Measurements from ENCODE around the gene TRIAP1.
"Not testable (repeated sequence)": the region's sequence is repeated elsewhere in the genome, so short reads cannot be mapped to it uniquely, and the experiment has no call there.

TRIAP1 gene

DNA sequence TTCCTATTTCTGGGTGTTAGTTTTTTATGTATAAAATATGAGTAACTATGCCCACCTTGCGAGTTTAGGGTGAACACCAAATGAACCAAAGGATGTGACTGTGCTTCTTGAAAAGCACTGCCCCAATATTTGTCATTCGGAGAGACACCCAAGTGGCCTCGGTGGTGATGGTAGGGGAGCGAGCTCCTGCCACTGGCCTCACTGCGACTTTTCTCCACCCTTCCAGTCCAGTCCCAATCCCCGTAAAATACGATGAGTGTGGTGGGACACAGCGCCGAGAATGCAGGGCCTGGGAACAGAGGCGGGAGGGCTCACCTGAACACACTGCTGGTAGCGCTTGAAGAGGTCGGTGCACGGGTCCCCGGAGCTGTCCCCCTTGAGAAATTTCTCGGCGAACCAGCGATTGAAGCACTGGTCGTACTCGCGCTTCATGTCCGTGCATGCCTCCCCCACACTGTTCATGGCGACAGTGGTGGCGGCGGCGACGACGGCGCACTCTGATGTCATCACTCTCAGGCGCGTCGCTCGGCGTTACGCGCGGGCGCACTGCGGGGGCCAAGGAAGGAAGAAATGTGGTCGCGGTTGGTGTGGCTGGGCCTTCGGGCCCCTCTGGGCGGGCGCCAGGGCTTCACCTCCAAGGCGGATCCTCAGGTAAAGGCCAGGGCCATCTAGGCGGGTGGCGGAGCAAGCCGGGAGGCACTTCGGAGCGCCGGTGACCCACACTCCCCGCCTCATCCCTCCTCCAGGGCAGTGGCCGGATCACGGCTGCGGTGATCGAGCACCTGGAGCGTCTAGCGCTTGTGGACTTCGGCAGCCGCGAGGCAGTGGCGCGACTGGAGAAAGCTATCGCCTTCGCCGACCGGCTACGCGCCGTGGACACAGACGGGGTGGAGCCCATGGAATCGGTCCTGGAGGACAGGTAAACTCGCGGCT lies at the start of gene TRIAP1, which contains the start of gene GATC:
TRIAP1 (minus strand) TSS at position 474 of the 933 bp plus-strand sequence; CDS start at position 462, 12 bp downstream.
GATC (plus strand) TSS at position 534 of the 933 bp plus-strand sequence; CDS start at position 571, 37 bp downstream.
- peak; percentile 75 for DNase-seq

DNA sequence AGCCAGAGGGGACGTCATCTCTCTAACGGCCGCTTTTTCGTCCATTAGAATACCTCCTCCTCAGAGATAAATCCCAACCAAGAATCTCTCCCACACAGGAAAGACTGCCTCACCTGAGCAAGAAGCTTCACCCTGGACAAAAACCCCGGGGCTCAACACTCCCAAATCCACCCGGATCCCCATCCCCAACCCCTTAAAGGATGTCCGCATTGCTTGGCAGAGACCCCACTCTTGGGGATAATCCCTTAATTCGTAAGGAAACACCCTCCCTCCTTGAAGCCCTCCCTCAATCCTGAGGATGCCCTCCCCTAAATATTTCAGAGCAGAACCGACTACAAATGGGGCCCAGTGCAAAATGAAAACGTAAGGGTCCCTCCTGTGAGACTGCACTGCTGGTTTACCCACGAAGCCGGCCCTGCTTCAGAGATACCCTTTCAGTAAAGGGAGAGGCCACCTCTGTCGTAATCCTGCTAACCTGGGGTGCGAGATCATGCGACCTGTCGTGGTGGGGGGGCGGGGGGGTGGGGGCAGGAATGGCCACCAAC lies 49.1 kb upstream of the TRIAP1 start:
- DNase-seq, result peak; percentile 28

DNA sequence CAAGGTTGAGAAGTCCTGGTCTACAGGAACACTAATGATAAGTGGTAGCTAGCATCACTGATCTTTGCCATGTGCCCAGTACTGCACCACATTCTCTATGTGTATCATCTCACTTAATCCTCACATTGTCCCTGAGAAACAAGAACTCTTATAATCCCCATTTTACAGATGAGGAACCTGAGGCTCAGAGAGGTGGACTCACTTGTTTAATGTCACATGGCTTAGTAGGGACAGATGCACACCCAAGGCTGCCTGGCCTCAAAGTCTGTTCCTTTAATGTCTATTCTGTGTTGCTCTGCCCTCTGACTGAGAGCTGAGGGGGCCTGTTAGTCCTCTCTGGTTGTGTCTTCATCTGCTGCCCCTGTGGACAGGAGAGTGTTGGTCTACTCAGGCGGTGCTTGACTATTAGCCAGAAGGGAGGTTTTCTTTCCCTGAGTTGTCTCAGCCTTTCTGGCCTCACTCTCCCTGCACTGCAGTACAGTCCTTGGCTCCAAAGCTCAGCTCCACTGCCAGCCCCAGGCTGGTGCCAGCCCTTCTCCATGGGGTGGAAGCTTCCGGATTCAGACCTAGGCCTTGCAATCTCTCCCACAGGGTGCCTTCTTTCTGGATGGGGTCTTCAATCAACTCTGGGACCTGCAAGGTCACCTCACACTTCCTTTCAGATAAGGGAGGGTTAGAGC lies 44.8 kb upstream of the TRIAP1 start:
- DNase-seq, result no peak

DNA sequence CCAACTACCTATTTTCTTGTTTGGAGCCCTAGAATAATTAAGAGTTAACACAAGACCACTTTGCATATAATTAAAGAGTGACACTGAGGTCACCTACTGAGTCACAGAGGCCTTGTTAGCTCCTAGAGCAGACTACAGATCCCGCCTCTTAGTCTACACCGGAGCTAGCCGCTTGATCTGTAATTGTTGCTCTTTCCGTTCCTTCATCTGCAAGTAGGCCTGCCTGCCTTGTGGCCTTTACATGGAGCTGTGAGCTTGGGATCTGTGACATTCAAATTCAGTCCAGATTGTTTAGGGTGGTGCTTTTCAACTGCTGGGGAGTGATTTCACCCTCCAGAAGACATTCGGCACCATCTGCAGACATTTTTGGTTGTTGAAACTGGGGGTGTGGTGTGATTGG lies 44.1 kb upstream of the TRIAP1 start:
- DNase-seq, result no peak

DNA sequence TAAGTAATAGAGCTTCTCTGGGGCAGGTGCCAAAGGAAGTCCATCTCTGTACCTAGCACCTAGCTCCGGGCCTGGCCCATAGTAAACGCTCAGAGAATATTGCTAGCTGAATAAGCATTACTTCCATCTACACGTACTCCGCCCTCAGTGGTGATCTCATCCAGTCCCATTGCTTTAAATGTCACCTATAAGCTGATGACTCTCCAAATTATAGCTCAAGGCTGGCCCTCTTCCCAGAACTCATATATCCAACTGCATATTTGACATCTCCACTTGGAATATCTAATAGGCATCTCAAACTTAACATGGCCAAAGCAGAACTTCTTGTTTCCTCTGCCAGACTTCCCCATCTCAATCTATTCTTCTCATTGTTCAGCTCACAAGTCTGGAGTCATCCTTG lies 42.8 kb upstream of the TRIAP1 start:
- no peak for DNase-seq

DNA sequence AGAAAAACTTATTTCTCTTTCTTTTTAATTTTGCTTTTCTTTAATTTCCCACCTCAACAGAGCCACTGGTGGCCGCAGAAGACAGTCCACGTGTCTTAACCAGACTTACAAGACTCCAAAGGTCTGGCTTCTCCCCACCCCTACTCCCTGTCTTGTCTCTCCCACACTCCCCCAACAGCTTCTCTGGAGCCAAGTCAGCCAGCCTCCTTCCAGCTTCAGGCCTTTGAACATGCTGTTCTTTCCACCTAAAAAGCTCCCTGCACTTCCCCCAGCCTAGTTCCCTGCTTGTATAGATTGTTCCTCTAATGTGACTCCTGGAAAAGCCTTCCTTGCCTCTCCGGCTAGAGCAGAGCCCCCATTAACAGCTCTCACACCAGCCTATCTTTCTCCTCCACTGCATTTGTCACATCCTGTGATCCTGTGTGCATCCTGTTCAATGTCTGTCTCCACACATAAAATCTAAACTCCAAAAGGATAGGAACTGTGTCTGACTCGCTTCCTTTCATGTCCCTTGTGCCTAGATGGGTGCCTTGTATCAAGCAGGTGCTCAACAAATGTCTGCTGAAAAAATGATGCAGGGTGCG lies 42.0 kb upstream of the TRIAP1 start:
- DNase-seq, result no peak

DNA sequence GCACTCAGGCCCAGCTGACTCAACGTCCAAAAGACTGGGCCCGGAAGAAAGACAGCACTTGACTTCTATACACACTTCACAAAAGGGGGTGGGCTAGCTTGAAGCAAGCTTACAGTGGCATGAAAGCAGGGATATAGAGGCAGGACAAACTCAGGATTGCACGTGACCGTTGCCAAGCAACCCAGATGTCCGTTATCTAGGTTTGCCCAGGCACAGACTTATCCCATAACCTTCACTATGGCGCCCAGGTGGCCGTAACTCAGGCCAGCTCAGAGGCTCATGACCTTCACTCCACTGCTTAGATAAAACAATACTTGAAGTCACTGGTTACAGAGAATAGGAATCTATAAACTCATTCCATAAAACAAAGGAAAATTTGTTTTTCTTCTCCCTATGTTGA lies 41.4 kb upstream of the TRIAP1 start:
- not testable (repeated sequence) for DNase-seq

DNA sequence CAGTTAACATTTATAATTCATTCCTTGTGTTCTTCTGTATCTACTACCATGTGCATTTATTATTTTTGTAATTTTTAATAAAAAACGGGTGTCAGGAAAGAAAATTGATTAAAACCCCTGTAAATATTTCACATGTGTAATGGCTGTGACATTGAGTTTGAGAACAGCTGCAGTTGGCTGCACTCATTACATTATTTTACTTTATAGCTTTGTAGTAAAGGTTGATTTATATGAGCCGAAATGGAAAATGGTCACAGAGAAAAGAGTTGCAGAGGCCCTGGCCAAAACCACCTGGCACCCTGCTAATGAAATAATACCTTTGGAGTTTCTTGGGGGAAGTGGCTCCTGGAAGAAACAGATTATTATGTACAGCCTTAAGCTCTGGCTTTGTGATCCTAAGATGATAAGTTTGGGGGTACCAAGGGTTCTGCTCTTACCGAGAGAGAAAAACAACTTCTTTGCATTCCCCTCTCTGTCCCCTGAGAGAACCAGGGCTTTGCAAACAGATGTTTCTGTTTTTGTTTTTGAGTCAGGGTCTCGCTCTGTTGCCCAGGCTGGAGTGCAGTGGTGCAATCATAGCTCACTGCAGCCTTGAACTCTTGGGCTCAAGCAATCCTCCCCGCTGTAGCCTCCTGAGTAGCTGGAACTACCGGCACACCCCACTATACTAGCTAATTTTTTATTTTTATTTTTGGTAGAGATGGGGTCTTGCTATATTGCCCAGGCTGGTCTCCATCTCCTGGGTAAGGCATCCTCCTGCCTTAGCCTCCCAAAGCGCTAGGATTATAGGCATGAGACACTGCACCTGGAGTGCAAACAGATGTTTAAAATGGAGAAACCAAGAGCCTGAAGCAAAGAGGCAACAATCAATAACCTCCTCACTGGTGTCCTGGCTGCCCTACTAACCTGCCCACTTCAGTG lies 40.0 kb upstream of the TRIAP1 start:
- no peak for DNase-seq

DNA sequence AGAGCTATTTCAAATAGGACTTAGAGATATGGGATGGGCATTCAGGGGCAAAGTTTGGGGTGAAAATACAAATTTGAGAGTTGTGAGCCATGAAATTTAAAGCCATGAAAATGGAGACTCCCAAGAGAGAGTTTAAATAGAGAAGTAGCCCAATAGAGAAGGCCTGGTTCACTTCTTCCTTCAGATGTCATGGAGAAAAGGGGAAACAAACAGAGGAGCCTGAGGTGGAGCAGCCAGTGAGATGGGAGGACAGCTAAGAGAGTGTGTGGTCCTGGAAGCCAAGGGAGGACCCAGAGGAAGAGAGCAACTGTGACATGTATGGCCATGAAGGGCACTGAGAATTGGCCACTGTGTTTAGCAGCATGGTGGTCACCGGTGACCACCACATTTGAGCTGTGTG lies 37.4 kb upstream of the TRIAP1 start:
- no peak for DNase-seq

DNA sequence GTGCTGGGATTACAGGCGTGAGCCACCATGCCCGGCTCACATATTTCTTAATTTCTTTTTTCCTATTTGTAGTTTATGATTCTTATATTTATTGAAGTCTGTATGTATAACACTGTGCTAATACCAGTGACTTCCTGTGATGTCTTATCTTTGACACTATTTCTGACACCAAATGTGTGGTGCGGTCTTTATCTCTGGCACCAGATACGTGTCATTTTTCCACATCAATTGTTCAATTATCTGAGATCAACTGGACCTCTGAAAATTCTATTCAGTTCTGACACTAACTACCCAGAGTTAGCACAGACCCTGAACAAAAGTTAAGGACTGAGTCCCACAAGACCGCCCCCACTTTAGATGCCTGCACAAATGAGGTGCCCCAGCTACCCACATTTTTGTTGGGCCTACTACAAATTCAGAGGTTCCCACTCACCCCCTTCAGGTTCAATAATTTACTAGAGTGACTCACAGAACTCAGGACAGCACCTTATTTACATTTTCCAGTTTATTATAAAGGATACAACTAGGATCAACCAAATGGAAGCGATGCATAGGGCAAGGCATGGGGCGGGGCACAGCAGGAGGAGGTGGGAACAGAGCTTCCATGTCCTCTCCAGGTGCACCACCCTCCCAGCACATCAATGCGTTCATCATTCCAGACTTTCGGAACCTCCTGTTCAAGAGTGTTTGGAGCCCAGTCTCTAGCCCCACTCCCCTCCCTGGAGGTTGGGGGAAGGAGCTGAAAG lies 35.0 kb upstream of the TRIAP1 start:
- DNase-seq, result no peak

DNA sequence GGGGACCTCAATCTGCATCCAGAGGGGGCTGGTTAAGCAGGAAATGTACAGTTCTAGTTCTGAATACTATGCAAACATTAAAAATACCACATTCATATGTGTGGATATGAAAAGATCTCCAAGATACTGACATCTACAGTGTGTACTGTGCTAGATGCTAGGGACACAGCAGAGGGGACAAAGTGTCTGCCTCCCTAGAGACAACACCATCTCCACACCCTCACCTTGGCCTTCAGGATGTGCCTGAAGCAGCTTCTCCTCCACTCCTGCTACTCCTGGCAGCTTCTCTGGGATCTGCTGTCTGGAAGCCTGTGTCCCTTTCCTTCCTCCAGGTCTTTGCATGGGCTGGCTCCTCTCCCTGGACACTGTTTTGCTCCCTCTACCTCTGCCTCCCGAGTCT lies 34.0 kb upstream of the TRIAP1 start:
- DNase-seq, result no peak

DNA sequence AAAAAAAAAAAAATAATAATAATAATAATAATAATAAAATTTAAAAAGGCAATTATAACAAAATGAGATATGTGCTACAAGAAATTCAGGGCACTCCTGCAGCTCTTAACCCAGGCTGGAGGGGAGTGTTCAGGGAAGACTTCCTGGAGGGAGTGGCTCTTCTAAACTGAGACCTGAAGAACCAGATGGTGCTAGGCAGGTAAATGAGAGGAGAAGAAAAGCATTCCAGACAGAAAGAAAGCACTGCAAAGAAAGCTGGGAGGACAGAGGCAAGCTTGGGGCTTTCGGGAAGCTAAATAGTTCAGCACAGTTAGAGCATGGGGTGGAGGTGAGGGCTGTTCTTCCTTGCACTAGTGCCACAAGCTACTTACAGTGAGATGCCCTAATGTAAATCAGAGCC lies 33.3 kb upstream of the TRIAP1 start:
- DNase-seq, result no peak

DNA sequence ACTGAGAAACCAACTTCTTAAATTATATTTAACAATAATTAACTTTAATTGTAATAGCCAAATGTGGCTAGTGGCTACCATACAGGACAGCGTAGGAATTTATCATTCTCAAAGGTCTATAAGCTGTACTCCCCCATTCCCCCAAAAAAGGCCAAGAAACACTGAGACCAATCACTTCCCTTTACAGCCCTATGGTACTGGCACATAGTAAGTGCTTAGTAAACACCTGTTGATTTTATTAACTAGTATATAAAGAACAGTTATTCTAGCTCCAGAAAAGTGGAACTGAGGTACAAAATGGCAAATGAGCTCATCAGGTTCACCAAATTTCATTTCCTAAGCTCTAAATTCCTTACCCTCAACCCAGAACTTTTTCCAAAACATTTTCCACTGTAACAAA lies 29.5 kb upstream of the TRIAP1 start:
- no peak for DNase-seq

DNA sequence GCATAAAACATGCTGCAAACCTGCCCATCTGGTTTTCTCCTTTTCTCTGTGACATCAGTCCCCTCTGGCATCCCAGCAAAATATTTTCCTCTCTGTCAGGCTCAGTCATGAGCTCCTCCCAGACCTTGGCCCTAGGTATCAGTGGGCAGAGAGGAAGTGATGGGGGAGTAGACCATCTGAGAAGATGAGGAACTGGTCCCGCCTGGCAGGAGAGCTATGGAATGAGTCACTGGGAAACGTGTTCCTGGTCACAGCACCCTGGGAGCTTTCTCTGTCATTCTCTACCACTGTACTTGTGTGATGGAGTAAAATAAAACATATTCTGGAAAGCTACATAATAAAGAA lies 28.4 kb upstream of the TRIAP1 start:
- no peak for DNase-seq

DNA sequence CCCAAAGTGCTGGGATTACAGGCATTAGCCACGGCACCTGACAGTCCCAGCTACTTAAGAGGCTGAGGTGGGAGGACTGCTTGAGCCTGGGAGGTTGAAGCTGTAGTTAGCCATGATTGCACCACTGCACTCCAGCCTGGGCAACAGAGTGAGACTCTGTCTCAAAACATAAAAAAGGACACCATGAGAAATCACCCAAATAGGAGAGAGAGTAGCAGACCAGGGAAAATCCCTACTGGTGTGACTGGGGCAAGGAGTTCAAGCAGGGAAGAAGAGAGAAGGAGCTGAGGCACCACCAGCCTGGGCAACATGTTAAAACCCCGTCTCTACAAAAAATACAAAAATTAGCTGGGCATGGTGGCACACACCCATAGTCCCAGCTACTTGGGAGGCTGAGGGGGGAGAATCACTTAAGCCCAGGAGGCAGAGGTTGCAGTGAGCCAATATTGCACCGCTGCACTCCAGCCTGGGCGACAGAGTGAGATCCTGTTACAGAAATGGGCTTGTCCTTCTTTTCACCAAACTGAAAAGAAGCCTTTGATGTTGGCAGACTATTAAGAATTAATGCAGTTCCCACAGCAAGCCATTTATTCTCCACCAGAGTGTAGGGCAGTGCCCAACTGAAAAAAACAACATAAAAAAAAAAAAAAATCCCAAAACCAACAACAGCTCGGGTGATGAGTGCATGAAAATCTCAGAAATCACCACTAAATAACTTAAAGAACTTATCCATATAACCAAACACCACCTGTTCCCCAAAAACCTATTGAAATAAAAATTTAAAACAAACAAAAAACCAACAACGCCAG lies 27.8 kb upstream of the TRIAP1 start:
- no peak for DNase-seq

DNA sequence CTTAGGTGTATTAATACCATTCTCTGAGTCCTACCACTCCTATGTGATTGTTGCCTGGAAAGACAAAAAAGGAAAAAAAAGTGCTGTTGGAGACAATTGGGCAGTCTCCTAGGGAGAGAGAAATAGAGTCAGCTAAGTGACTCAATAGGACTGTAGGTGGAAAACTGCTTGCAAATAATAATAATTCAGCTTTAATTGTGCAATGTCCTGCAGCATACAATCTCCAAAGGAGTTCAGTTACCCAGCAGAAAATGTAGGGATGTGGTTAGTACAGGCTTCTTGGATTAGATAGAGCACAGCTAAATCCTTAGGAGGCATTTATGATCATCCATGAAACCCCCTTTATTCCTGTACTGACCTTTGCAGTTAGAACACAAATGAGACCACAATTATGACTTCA lies 26.3 kb upstream of the TRIAP1 start:
- DNase-seq, result no peak

DNA sequence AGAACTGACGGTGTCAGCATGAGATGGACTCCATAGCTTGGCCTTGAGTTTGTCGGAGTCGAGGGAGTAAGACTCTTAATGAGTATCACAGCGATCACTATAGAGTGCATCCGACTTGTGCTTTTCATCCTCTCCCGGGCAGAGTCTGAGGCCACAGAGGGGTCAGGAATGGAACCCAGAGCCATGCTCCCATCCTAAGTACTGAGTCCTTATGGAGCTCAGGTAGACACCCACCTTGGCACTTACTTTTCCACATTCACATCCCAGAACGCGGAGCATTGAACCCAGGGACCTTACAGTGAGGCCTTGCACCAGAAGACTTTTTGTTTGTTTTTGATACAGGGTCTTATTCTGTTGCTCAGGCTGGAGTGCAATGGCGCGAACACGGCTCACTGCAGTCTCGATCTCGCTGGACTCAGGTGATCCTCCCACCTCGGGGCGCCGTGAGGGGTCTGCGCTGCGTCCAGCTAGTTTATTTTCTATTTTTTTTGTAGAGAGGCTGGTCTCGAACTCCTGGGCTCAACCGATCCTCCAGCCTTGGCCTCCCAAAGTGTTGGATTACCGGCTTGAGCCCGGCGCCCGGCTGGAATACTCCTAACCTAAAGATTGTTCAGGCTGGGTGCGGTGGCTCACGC lies 24.1 kb upstream of the TRIAP1 start:
- DNase-seq, result peak; percentile 42

DNA sequence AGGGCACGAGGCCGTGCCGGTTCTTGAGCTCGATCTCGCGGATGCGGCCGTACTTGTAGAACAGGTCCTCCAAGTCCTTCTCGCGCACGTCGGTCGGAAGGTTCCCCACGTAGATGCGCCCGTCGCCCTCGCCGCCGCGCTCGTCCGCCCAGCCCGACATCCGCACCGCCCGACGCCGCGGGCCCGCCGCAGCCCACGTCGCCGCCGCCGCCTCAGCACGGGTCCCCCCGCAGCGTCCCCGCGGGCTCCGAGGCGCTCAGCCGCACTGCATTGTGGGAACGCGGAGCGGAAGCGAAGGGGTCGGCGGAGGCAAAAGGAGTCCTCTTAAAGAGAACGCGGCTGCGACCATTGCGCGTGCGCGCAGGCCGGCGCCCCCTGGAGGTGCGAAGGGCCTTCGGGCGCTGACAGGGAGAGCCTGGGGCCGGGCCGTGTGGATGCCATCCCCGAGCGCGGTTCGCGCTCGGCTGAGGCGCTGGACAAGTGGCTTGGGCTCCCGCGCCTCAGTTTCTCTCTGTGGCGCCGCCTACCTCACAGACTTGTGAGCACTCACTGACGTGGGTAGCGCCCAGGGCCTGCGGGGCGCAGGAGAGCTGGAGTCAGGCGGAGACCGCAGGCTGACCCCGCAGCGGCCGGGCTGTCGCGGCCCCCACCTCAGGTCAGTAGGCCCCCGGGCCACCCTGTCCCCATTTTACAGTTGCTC lies 23.4 kb upstream of the TRIAP1 start, which contains the start of gene SRSF9:
SRSF9 (minus strand) TSS at position 299 of the 700 bp plus-strand sequence; CDS start at position 160, 139 bp downstream.
- peak; percentile 94 for DNase-seq

DNA sequence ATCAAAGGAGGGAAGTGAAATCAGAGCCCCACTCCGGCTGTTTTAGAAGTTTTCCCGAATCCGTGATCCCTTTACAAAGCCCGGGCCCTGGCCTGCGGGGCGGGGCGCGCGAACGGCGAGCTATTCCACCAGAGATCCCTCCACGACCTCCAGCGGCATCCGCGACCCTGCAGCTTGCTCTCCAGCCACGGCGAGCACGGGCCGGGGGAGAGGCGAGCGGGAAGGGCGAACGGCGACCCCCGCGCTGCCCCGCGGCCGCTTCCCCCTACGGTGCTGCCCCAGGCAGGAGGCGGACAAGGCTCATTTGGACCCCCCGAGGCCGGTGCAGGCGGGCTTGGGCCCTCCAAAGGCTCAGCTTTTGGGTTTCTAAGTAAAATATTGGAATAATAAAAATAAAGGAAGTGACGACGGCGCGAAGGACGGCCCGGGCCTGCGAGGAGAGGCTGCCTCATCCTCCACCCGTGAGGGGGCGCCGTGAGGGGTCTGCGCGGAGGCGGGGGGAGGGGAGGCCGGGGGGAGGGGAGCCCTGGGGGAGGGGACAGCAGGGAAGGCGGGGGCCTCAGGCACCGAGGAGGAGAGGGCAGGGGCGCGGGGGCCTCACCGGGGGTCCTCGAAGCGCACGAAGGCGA lies 22.8 kb upstream of the TRIAP1 start:
- DNase-seq, result peak; percentile 39

Measured in NCI-H146 (cell line).